GM18526 (cell line): ENCODE measurements around the gene LATS2.

ENCODE experiments used
- POLR2A ChIP-seq: IDR thresholded peaks from 3 replicates; pipeline ENCODE4 v1.6.1; 2011; ENCODE audit not compliant: insufficient read length; ENCODE audit errors: extremely low read depth

LATS2 gene

GRCh38 chr13:20981370-20982095 is 79.9 kb downstream of the LATS2 start:
- TF ChIP-seq POLR2A = no peak

DNA sequence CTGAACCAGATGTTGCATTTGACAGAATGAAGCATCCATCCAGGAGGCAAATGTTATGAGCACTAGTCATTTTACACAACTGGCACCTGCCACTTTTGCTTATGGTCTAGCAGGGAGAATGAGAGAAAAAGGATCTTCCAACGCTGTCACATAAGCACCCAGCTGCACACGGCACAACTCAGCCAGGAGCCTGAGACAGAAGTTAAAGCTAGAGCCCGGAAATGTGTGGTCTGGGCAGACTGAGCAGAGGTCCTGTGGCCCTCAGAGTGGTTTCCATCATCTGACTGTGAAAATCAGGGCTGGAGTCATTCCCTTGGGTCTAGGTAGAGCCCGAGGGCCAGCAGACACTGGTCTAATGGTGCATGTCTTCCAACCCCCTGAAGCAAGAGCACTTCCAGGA is 80.5 kb downstream of the LATS2 start:
- TF ChIP-seq POLR2A = no peak

- no peak for TF ChIP-seq POLR2A
Measured at GRCh38 chr13:20980430-20980829, 81.0 kb downstream of the LATS2 start.

- TF ChIP-seq POLR2A = no peak
Measured at GRCh38 chr13:20977394-20977793, 84.0 kb downstream of the LATS2 start.

DNA sequence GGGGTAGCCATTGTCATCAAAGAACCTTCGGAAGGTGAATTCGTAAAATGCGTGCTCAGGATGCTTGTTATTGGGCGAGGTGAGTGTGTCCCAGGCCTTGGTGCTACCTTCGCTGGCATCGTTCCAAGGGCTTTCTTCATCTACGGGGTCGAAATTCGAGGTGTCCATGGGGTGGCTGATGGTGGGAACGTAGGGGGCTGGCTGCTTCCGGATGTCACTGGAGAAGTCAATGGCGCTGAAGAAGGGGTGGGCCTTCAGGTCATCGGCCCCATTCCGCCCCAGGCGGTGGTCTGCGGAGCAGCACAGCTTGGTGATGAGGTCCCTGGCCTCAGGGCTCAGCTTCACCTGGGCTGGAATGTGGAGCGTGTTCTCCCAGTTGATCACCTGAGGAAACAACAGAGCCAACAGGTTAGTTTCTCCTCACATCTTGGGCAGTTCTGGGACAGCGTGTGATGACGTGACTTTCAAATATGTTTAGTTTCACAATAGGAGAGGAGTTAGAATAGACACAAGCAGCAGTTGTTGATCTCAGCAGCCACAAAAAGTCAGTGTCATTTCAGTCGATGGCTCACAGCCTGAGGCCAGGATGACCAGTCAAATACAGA is 86.3 kb downstream of the LATS2 start:
- TF ChIP-seq POLR2A = no peak

- no peak for TF ChIP-seq POLR2A
Measured at GRCh38 chr13:20973886-20974425, 87.4 kb downstream of the LATS2 start.

- TF ChIP-seq POLR2A = no peak
Measured at GRCh38 chr13:20972731-20973130, 88.7 kb downstream of the LATS2 start.

- no peak for TF ChIP-seq POLR2A
Measured at GRCh38 chr13:20969182-20969581, 92.2 kb downstream of the LATS2 start.

GRCh38 chr13:20968745-20969144 is 92.6 kb downstream of the LATS2 start:
- TF ChIP-seq POLR2A = no peak

GRCh38 chr13:20967340-20967739 is 94.0 kb downstream of the LATS2 start:
- no peak for TF ChIP-seq POLR2A

DNA sequence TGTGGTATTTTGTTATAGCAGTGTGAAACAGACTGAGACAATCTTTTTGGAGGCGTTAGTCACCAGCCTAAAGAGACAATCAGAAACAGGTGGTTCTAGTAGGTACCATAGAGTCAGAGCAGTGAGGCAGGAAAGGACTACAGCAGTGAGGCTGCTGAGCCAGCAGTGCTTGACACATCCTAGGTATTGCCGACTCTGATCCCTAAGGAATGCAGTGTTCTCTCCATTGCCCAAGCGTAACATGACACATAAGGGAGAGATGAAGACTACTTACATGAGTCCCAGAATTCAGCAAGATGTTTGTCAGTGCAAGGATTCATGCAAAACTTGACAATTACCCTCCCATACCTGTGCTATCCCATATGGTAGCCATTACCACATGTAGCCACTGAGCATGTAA is 96.5 kb downstream of the LATS2 start:
- no peak for TF ChIP-seq POLR2A

DNA sequence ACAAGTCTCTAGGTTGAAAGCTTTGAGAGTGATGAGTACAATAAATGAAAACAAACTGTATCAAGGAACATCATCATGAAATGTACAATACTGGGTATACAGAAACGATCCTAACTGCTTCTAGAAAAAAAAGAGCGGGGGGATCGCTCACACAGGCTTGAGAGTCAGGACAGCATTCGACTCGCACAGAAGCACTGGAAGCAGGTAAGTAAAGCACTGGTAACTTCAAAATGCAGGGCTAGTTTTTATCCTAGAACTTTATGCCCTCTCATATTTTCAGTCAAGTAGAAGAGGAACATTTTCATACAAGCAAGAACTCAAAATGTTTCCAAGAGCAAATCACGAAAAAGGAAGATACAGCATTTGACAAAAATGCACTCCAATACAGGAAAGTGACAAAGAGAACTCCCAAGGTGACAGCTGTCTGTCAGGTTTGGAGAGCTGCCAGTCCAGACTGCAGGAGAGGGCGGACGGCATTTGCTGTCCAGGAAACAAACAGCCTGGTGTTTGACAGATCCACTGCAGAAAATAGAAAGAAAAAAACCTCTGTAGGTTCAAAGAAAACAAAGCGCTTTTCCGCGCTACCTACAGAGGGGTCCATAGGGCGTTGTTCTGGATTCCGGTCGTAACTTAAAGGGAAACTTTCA is 100.6 kb downstream of the LATS2 start:
- no peak for TF ChIP-seq POLR2A

GRCh38 chr13:20955496-20955895 is 105.9 kb downstream of the LATS2 start:
- TF ChIP-seq POLR2A = no peak

GRCh38 chr13:20953245-20953931 is 108.0 kb downstream of the LATS2 start:
- TF ChIP-seq POLR2A = no peak

- TF ChIP-seq POLR2A = no peak
Measured at GRCh38 chr13:20952838-20953237, 108.5 kb downstream of the LATS2 start.
